KMS-11 (cell line): Measurements from ENCODE around the gene DGUOK.

Source experiments
- H2AFZ ChIP-seq: fragments of 200-600 bp; sonication (generic); 2 replicates; pipeline ENCODE4 v1.6.1; 2016; ENCODE audit warnings: antibody characterized with exemption, mixed run types, low read depth
- H3K27ac ChIP-seq: fragments of 200-600 bp; sonication (generic); 2 replicates; pipeline ENCODE4 v1.6.1; 2016; ENCODE audit warnings: mild to moderate bottlenecking, mixed run types
- H3K27me3 ChIP-seq: fragments of 200-600 bp; sonication (generic); 2 replicates; pipeline ENCODE4 v1.6.1; 2017; ENCODE audit warnings: mild to moderate bottlenecking, low read depth, mixed run types, moderate library complexity; ENCODE audit not compliant: insufficient read depth
- H3K36me3 ChIP-seq: fragments of 200-600 bp; sonication (generic); 2 replicates; pipeline ENCODE4 v1.6.1; 2017; ENCODE audit warnings: mild to moderate bottlenecking, mixed run types; ENCODE audit not compliant: insufficient read depth
- H3K4me1 ChIP-seq: fragments of 200-600 bp; sonication (generic); 2 replicates; pipeline ENCODE4 v1.6.1; 2016; ENCODE audit warnings: mild to moderate bottlenecking, low read depth, mixed run types; ENCODE audit not compliant: poor library complexity, severe bottlenecking
- H3K4me2 ChIP-seq: fragments of 200-600 bp; sonication (generic); 2 replicates; pipeline ENCODE4 v1.7.0; 2016; ENCODE audit warnings: mild to moderate bottlenecking, mixed run types
- H3K4me3 ChIP-seq: fragments of 200-600 bp; sonication (generic); IDR thresholded peaks from 2 replicates; pipeline ENCODE4 v1.6.1; 2017; ENCODE audit warnings: low read depth, low read length, mixed read lengths; ENCODE audit not compliant: insufficient read depth
- H3K79me2 ChIP-seq: fragments of 200-600 bp; sonication (generic); 2 replicates; pipeline ENCODE4 v1.6.1; 2016; ENCODE audit warnings: low read depth, mixed run types; ENCODE audit not compliant: insufficient read depth
- H3K9ac ChIP-seq: fragments of 200-600 bp; sonication (generic); 2 replicates; pipeline ENCODE4 v1.6.1; 2016; ENCODE audit warnings: mild to moderate bottlenecking, mixed run types
- H4K20me1 ChIP-seq: fragments of 200-600 bp; sonication (generic); 2 replicates; pipeline ENCODE4 v1.6.1; 2016; ENCODE audit warnings: mild to moderate bottlenecking, mixed run types; ENCODE audit not compliant: insufficient read depth
- TF ChIP-seq, protein P1 (sequence below): fragments of 200-600 bp; sonication (generic); conservative IDR thresholded peaks from 2 replicates; pipeline ENCODE4 v1.6.1; 2017; ENCODE audit warnings: low read depth, mild to moderate bottlenecking, antibody characterized with exemption, low read length, moderate library complexity, mixed read lengths

DGUOK gene

DNA sequence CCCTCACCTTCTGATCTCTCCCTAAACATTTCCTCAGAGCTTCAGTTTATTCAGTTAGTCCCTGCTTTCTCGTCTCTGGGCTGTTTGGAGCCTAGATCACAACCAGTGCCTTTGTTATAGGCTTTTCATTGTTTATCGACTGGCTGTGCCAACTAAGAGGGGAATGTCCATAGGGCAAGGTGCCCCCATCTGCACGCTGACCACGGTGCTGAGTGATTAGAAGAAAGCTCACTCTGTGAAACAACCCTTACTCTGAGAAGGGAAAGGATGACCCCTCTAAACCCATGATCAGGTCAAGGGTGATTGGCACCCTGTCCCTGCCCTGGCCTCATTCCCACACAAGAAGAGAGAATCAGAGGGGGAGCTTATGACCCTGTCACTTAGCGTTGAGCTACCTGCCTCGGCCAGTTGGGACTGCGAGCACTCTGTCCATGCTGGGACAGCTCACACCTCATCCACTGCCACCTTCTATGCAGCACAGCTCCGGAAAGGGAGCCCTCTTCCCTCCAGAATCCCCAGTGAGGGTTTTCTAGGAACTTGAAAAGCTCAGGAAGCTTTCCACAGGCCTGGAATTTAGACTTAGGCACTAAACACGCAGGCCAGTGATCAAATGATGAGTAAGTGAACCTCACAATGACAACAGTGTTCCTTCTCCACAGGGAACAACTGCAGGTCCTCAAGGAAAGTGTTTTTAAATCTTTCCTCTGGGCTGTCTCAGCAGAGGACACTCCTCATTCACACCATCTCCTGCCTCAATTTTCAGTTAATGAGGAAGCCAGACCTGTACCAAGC, 36.2 kb upstream of the DGUOK start:
- TF ChIP-seq, protein P1, sequence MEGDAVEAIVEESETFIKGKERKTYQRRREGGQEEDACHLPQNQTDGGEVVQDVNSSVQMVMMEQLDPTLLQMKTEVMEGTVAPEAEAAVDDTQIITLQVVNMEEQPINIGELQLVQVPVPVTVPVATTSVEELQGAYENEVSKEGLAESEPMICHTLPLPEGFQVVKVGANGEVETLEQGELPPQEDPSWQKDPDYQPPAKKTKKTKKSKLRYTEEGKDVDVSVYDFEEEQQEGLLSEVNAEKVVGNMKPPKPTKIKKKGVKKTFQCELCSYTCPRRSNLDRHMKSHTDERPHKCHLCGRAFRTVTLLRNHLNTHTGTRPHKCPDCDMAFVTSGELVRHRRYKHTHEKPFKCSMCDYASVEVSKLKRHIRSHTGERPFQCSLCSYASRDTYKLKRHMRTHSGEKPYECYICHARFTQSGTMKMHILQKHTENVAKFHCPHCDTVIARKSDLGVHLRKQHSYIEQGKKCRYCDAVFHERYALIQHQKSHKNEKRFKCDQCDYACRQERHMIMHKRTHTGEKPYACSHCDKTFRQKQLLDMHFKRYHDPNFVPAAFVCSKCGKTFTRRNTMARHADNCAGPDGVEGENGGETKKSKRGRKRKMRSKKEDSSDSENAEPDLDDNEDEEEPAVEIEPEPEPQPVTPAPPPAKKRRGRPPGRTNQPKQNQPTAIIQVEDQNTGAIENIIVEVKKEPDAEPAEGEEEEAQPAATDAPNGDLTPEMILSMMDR, result no peak
- H4K20me1 ChIP-seq, result no peaks in the 10 kb centered on the region

DNA sequence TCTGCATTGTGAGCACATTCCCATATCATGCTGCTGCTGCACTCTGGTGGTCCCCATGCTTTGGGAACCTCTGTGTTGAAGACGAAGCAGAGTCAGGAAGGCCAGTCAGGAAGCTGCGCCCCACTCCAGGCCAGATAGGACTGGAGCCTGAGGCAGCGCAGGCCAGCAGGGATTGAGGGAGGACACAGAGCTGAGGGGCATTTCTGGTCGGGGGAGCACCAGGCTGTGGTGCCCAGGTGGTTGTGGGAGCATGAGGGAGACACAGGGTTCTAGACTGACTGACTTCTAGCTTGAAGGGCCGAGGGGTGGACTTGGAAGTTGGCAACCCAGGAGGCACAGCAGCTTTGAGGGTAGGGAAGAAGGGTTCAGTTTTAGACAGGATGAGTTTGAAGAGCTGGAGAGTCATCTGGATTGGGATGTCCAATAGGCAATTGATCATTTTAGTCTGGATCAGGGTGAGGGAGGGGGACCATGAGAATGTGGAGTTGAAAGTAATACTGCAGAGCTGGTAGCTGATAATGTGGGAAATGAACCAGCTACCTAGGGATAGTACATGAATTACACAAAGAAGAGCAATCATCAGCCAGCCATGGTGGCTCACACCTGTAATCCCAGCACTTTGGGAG, 35.3 kb upstream of the DGUOK start:
- TF ChIP-seq, protein P1, result no peak
- H3K4me2 ChIP-seq, result no peak overlapping the region

More for the DNA sequence above, 36.2 kb upstream of the DGUOK start:
- Histone ChIP-seq H3K27ac (no peak overlapping the region), H3K36me3 (no peaks in the 10 kb centered on the region), H3K4me3 (no peak overlapping the region), H3K4me2 (no peak overlapping the region), H3K79me2 (no peaks in the 10 kb centered on the region), H2AFZ (no peak overlapping the region), H3K27me3 (no peaks in the 10 kb centered on the region), H3K4me1 (peaks cover 5% of the 10 kb centered on the region), H3K9ac (no peak overlapping the region)

DNA sequence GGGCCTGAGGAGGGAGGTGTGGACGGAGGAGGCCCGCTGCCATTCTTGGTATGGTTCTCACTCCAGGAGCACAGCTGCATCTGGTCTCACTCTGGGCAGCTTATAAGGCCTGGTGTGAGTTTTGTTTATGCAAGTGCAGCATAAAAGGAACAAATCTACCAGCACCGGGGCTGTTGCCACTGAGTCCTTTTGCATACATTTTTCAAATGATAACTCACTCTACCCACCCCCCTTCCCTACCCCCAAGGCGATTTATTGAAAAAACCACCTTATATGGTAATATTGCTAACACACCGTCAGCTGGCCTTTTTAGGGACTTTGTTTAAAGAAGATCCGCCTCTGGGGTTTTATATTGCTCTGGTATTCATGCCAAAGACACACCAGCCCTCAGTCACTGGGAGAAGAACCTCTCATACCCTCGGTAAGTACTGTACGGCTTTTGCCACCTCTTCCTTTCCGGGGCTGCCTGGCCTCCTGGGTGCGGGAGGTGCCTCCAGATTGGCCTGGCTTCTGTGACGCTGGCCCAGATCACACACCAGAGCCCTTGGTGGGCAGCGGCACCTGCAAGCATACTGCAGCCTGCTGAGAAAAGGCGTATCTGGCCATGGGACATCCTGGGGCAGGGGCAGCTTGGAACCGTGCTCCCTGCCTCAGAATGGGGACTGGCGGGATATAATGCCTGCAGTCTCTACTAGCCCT, 33.9 kb upstream of the DGUOK start, which contains the start of gene ACTG2:
Gene ACTG2 (plus strand): TSS at position 378 of the 699 bp plus-strand sequence. CDS start 8,304 bp downstream, outside the sequence.
- H2AFZ ChIP-seq, result no peak within 1 kb of the TSS
- H3K9ac ChIP-seq, result no peak within 1 kb of the TSS
- H4K20me1 ChIP-seq, result no peaks in the 10 kb centered on the region
- H3K27ac ChIP-seq, result no peak within 1 kb of the TSS
- no peaks in the 10 kb centered on the region for H3K36me3 ChIP-seq
- H3K4me2 ChIP-seq, result no peak within 1 kb of the TSS
- TF ChIP-seq, protein P1, result no peak
- H3K4me3 ChIP-seq, result no peak within 1 kb of the TSS
- peaks cover 24% of the 10 kb centered on the region for H3K4me1 ChIP-seq
- no peaks in the 10 kb centered on the region for H3K79me2 ChIP-seq
- no peaks in the 10 kb centered on the region; the same call in 1 of the 2 replicates for H3K27me3 ChIP-seq

More for the DNA sequence above, 35.3 kb upstream of the DGUOK start:
- no peaks in the 10 kb centered on the region for H3K36me3 ChIP-seq
- H3K27me3 ChIP-seq, result no peaks in the 10 kb centered on the region
- H3K27ac ChIP-seq, result no peak overlapping the region
- no peaks in the 10 kb centered on the region for H3K79me2 ChIP-seq
- no peak overlapping the region for H2AFZ ChIP-seq
- no peaks in the 10 kb centered on the region for H4K20me1 ChIP-seq
- no peak overlapping the region for H3K9ac ChIP-seq
- H3K4me1 ChIP-seq, result peaks cover 10% of the 10 kb centered on the region
- H3K4me3 ChIP-seq, result no peak overlapping the region

DNA sequence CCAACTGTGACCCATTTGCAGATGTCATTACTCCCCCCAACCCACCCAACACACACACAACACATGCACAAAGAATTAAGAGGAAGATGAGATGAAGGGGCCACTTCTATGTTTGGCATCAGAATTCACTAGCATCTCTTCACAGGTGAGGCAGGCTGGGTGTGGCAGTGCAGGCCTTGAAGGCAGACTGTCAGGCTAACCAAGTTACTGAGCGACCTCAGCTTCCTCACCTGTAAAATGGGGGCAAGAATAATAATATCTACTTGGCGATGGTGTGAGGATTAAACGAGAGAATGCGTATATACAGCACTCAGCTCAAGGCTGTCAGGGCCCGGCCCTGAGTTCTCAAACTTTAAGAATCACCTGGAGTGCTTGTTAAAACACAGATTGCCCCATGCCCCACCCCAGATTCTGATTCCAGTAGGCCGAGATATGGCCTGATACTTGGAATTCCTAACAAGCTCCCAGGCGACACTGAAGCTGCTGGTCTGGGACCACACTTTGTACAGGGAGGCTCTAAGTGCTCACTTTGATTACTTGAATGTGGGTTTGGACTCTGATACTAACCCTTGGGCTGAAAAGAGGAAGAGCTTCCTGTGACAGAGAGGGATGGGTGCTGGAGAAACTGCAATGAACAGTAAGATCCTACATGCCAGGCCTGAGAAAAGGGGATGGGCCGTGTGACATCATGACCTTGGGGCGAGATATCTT, 32.8 kb upstream of the DGUOK start:
- no peaks in the 10 kb centered on the region for H4K20me1 ChIP-seq
- no peak overlapping the region for H2AFZ ChIP-seq
- no peak overlapping the region for H3K9ac ChIP-seq

More for the DNA sequence above, 32.8 kb upstream of the DGUOK start:
- Histone ChIP-seq H3K4me3 (no peak overlapping the region), H3K79me2 (no peaks in the 10 kb centered on the region), H3K27ac (no peak overlapping the region), H3K4me2 (no peak overlapping the region), H3K4me1 (peaks cover 25% of the 10 kb centered on the region), H3K27me3 (peaks cover 4% of the 10 kb centered on the region; the same call in 1 of the 2 replicates), H3K36me3 (no peaks in the 10 kb centered on the region)
- TF ChIP-seq, protein P1, result no peak
